ENCODE measurements around the gene ATF2.

The ATF2 gene, protein sequence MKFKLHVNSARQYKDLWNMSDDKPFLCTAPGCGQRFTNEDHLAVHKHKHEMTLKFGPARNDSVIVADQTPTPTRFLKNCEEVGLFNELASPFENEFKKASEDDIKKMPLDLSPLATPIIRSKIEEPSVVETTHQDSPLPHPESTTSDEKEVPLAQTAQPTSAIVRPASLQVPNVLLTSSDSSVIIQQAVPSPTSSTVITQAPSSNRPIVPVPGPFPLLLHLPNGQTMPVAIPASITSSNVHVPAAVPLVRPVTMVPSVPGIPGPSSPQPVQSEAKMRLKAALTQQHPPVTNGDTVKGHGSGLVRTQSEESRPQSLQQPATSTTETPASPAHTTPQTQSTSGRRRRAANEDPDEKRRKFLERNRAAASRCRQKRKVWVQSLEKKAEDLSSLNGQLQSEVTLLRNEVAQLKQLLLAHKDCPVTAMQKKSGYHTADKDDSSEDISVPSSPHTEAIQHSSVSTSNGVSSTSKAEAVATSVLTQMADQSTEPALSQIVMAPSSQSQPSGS

DNA sequence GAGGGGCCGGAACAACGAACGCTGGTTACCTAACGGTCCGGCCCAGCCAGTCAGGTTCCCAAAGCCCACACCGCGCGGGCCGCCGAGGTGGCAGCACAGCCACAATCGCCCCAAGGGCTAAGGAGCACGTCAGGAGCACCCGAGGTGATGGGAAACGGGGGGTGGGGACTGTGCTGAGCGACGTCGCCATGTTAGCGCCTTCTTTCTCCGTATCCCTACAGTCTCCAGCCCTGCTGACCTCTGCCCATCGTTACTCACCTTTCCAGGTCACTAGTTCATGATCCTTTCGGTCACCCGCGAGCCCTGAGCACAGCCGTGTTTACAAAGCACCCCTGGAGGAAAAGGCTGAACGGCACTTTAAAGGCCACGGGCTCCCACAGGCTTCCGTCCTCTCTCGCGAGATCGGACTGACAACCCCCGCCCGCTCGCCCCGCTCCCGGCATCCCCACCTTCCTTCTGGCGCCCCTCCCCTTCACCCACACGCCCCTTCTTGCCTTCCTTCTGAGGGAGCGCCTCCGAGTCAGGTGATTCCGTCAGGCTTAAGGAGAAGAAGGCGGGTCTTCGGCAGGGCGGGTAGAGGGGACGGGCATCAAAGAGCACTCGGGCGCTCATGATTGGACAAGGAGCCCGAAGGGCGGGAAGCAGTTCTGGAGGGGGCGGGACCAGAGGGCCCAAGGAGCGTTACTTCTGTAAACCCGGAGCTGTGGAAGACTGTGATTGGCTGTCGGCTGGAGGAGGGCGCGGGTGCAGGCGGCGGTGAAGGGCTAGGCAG is at the start of gene ATF2:
ATF2 (minus strand) TSS at position 412 of the 772 bp plus-strand sequence. CDS start 31,760 bp downstream, outside the sequence.
- DNase-seq = peak; percentile 94 to 99

DNA sequence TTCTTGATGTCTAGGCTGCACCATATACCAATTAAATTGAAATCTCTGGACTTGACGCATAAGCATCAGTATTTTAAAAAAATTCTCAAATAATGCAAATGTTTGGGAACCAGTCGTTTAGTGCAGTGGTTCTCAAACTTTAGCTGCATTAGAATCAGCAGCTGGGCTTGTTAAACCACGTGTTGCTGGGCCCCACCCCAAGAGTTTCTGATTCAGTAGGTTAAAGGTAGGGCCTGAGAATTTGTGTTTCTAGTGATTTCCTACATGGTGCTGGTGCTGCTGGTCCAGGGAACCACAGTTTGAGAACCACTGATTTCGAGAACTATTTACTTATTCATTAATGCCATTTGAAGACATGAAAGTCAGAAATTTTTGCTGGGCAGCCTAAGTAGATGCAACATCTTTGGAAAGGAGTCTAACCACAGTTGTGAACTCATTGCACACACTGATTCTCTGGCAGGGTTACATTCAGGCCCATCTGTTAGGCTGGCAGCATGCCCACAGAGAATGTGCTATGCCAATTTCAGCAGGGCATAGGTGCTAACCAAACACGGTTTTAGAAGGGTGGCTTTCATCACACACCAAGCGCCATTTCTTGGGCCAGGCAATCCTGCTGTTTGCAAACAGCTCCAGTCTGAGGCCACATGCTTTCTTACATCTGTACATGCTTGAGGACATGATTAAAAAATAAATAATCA is 39.9 kb upstream of the ATF2 start:
- DNase-seq = no peak

DNA sequence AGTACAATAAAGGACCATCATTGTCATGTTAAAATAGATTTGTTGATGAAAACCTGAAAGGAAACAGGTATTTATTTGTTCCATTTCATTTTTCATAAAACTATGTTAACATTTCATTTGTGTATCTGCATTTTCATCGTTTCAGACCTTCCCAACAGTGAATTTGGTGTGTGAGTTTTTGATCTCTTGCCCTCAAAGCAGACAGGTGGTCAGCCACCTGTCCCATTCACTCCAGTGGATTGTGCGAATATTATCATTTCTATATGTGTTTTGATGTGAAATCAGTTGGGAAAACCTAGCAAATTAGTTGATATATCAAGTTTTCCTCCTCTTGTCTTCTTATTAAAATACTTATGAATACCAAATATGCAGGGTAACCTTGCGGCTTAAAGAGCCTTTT is 38.9 kb upstream of the ATF2 start:
- DNase-seq = no peak

DNA sequence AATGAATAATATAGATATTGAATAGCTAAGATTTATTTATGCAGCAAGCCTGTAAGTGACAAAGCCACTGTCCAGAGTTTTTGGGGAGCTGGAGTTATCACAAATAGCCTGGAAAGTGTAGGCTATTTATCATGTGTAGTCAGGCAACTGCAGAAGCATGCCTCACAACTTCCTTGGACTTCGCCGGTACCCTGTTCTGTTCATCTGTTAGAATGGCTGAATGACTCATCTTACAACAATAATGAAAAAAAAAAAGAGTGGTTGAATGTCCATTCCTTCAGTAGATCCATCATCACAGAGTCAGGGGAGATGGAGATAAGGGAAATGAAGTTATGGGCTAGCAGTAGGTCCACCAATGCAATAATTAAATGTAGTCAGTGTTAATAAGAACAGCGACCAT is 37.5 kb upstream of the ATF2 start:
- DNase-seq = no peak

DNA sequence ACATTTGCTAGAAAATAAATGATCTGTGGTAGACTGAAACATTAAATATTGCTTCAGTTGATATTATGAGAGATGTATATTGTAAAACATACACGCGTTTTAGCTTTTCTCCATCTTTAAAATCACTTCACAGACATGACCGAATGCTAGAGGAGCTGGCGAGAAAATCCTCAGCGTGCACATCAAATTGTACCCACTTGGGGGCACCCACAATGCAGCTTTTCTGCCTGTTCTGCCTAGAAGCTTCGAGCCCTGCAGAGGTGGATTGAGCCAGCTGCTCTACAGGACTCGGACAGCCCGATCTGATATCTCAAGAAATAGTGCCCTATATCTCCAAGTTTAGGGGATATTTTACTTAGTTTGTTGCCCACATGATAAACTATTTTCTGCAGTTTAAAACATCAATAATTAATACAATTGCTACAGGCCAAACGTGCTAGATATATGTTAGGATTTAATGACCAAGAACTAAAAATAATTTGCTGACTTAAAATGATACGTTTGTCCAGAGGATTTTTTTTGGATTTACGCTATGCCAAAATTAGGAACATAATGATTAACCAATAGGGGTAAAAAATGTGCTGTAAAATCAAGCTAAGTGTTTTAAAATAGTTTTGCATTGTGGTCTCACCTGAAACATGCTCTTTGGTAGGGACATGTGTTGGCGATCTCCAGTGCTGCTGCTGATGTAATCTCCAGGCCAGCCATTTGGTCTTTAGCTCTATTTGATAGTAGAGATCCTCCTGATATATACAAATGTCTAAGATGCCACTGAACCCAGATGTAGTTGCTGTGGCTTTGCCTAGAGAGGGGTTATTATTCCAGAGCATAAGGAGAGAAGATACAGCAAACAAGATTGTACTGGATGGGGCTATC is 35.9 kb upstream of the ATF2 start:
- DNase-seq = peak; percentile 13 to 24

DNA sequence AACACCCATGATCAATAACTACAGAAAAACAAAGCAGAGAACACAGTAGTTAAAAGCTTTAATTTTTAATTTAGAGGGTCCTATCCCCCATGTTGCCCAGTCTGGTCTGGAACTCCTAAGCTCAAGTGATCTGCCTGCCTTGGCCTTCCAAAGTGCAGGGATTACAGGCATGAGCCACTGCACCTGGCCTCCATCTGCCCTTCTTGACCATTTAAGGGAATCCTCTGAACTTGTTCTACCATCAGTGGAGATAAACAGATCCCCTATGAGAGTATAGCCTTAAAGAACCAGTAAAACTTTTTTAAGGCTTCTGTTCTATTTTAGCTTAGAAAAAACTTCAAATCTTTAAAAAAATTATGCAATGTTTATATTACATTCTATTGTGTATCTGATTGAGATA is 27.0 kb upstream of the ATF2 start:
- DNase-seq = no peak

DNA sequence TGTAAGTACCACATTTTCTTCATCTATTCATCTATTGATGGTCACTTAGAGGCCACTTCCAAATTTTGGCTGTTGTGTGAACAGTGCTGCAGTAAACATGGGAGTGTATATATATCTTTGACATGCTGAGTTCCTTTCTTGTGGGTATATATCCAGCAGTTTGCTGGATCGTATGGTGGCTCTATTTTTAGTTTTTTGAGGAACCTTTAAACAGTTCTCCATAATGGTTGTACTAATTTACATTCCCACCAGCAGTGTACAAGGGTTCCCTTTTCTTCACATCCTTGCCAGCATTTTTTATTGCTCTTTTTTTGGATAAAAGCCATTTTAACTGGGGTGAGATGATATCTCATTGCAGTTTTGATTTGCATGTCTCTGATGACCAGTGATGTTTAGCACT is 20.8 kb upstream of the ATF2 start:
- DNase-seq = no peak

DNA sequence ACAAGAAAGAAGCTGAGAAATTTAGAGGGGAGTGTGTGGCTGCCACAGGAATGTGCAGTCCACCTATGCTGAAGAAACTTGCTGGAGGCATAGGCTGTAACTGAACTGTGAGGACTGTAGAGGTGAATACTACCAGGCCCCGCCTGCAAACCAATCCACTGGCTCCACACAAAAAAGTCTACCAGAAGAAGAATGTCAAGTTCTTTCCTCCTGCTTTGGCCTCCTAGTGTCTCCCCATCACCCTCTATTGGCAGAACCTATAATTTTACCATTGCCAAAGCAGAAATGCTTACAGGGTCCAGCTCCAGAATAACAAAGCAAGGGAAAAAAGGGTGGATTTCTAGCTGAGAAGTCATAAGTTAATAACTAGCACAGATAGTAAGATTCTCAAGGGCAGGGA is 19.4 kb upstream of the ATF2 start:
- no peak for DNase-seq

DNA sequence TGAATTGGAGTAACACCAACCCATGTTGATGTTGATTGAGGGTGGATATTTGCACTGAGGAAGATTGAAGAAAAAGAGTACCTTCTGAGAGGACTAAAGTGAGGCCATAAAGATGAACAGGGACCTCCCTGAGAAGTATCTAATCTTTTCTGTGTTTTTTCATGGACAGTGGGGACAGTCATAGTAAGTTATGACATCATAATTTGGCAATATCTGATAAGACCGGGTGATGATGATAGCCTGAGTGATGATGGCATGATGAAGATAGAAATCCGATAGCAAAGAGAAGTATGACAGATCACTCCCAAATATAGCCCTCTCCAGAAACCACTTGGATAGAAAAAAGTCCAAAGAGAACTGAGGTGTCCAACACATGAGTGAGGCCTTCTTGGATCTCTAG is 15.7 kb upstream of the ATF2 start:
- DNase-seq = no peak

DNA sequence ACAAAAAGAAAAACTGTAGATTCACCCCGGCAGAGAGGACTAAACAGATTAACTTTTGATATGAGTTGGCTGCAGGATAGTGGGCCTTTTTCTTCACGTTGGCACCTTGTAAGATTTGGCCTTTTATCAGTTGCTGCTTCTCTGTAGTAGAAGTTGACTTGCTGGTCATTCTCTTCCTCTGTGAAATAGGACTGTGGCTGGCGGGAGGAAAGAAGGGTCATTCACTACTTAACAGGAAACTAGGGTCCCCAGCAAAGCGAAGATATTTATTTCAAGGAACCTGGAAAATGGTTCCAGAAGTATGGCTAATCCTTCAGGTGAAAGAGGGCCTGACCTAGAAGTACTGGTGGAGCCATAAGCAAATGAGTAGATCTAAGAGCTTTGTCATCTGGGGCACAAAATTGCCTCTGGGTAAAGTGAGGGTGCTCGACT is 13.9 kb upstream of the ATF2 start:
- DNase-seq = no peak

DNA sequence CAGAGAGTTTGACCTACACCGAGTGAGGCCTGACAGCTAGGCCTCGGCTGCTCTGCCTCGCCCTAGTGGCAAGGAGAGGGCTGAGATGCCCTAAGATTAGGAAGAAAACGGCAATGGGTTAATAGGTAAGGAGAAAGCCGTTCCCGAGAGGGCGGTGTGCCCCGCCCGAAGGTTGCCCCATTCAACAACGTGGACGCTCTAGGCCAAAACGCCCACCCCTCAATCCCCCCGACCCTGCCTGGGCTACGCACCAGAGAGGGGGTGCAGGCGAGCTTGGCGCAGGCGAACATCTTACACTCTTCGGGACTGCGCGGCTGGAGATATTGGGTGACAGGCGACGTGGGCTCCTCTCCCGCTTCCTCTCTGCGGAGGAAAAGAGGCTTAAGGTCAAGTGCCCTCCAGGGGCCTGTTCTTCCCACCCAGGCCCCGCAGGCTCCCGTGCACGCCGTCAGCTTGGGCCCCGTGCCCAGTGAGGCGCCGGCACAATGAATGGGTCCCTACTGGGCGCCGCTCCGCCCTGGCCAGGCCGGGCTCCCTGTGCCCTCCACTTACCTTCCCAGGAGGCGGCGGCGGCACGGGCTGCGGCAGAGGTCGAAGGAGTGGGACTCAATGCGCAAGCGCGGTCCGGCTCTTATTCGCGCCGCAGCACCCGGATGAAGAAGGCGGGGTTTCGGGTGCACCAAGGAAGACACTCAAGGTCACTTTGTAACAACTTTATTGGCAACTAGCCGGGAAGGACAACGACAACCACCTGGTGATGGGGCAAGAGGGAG is 13.3 kb upstream of the ATF2 start, which contains the start of gene ATP5MC3:
ATP5MC3 (minus strand) TSS at position 607 of the 773 bp plus-strand sequence; CDS start at position 290, 317 bp downstream.
- peak; percentile 89 to 90 for DNase-seq

DNA sequence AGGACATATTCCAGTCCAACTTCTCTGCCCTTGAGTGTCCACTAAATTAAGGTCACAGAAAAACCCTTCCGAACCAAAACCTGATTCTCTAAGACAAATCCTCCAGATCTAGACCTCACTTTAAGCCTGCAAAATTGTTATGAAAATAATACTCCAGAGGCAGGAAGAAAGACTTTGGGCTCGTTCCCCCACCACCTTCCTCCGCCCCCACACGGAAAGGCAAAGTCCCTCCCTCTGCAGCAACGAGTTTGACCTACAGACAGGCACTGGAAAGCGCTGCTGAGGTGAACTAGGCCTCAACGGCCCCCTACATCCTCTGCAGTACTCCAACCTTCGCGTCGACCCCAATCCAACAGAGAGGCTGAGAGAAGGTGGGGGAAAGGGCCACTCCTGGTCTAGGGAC is 12.7 kb upstream of the ATF2 start:
- peak; percentile 42 to 62 for DNase-seq

DNA sequence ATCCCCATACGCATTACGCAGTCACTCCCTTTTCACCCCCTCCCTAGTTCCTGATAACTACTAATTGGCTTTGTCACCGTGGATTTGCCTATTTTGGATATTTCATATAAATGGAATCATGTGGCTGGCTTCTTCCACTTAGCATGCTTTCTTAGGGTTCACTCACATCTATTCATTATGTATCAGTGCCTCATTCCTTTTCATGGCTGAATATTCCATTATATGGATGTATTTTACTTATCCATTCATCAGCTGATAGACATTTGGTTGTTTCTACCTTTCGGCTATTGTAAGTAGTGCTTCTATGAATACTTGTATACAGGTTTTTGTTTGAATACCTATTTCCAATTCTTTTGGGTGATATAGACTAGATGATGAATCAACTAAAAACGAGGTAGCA is 8.6 kb upstream of the ATF2 start:
- no peak for DNase-seq

DNA sequence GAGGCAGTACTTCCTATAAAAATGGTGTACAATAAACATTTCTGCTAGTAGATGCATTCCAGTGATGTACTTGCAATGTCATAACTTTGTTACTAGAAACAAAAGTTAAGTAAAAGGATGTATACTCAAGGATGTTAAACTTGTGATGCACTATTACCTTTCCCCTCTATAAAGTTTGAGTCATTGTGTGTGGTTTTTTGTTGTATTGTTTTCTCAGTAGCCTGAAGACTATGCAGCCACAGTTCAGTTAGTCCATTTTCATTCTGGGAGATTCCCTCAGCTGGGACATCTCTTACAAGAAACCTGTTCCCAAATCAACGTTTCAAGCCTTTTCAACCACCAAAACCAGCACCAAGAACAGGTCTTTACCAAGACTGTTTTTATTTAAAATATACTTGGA is 7.9 kb upstream of the ATF2 start:
- no peak for DNase-seq

DNA sequence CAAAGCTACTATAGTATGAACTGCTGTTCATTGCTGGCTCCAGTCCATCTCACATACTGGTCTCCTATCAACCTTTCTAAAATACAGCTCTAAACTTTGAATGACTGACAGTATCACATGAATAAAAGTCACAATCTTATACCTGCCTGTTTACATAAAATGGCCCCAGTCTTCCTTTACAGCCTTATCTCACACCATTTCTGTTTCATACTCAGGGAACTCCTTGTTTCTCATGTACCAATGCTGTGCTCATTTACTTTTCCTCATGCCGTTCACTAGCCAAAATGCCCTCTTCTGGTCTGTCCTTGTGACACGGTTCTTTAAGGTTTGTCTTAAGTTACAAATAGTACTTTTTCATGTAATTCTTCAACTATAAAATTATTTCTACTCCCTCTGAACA is 7.3 kb upstream of the ATF2 start:
- no peak for DNase-seq

DNA sequence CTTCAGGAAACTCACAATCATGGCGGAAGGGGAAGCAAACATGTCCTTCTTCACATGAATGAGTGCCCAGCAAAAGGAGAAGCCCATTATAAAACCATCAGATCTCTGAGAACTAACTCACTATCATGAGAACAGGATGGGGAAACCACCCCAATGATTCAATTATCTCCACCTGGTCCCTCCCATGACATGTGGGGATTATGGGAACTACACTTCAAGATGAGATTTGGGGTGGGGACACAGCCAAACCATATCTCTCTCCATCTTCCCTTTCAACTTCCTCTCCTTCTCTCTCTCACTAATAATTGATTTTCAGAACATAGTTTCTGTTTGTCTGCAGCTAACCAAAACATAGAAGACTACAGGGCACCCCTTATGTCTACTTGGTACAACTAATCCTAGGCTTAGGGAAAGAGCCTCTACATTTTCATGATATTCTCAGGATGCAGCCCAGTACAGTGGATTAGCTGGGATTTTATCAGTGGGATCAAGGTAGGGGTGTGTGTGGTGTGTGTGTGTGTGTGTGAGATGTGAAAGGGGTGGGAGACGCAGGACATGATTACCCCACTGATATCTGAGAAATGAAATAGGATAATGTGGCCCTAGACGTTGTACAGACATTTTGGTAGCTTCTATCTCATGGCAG is 2.8 kb upstream of the ATF2 start:
- no peak for DNase-seq

DNA sequence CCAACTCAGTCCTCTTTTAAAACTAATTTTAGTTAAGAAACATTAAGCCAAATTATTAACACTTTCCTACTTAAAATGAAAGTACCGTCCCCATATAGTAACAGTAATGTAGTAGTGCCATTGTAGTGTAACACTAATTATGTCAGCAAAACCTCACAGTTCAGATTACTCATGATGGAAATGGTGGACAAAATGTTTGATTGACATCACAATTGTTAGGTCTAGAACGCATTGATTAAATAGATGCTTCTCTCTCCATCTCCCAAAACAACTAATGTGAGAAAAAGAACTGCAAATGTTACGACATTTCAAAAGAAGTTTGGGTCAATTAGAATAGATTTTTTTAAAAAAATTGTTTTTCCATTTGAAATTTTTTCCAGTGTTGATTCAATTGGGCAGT is 1.2 kb upstream of the ATF2 start:
- no peak for DNase-seq

DNA sequence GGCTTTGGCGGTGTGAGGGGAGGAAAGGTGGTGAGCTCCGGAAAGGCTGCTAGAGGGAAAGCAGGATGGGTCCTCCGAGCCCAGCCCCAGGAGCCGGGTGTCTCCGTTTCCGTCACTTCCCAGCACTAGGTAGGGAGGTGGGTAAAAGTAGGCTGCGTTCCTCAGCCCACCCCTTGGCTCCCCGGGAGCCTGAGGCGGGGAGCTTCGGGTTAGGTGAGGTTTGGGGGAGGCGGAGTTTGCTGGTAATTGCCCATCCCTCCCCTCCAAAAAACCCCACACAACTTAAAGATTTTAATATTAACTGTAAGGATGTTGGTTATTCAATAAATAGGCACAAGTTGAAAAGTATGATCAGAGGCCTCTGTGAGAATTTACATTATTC is 552 bp upstream of the ATF2 start:
- no peak for DNase-seq

DNA sequence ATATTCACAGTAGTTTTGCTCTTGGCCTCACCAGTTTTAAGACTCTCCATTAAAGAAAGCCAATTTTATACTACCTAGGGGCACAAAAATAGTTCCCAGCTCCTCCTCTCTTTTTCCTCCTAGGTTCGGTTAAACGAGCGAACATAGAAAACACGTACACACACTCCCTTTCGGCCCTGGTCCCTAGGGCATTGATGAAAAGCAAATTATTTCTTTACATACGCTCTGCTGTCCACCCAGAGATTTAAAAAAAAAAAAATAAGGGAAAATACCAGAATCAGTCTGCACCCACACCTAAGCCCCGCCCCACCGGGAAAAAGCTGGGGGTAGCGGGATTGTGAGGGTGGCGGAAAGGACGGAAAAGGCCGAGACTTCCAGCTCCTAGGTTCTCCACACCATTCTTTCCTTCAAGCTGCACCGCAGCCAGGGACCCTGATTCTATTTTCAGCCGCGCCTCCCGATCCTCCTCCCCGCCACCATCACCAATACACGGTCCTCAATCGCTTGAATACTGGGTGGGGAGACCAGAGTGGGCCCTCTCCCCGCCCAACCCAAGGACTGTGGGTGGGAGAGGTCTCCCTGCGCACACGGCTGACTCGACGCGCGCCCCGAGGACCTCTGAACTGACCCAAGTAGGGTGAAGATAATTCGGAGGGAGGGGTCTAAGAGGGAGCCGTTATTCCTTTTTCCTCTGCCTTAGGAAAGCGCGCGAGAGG is 769 bp downstream of the ATF2 start:
- peak in 1 of 2 experiments; percentile 20 for DNase-seq

DNA sequence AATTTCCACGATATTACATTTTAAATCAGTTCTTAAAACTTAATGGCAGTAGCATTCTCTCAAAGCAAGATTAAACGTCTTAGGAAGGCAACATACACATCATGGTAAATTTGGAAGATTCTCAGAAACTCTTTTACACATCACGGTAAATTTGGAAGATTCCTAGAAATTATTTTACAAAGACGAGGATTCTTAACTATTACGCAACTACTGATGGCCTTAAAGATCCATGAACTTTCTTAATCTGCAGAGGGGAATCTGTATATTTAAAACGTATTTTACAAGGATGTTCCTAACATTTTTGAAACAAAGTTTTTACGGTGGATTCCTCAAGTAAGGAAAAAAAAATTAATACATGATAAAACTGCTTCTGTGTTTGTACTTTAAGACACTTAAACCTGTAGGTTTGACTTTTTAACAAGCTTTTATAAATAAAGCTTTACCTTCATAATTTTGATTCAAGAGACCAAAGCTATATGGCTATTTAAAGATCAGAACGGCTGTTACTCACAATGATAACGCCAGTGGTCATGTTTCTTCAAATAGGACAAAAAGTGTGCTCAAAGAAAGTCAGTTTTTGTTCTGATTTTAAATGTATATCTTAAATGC is 1.7 kb downstream of the ATF2 start:
- no peak for DNase-seq

All from stimulated activated CD4-positive, alpha-beta T cell treated with anti-CD3 and anti-CD28 coated beads, Interleukin-4, amount 100 ng/mL, for 4 hours (primary cell).